ENCODE results near the gene RPL22L1.
"Not testable (repeated sequence)": the region's sequence is repeated elsewhere in the genome, so short reads cannot be mapped to it uniquely, and the experiment has no call there.

RPL22L1 gene

GRCh38 chr3:170897199-170897598 is 27.2 kb upstream of the RPL22L1 start:
- Mint-ChIP-seq H3K27ac (peak overlapping the region; percentile 26), H3K9me3 (peaks cover 4 to 11% of the 10 kb centered on the region in 2 donors), H3K36me3 (peaks cover 24 to 25% of the 10 kb centered on the region in 2 donors)
- not testable (repeated sequence) for ATAC-seq (replicated peaks); H3K27me3 Mint-ChIP-seq; DNase-seq; H3K4me3 Mint-ChIP-seq; H3K4me1 Mint-ChIP-seq

GRCh38 chr3:170896781-170897180 is 26.8 kb upstream of the RPL22L1 start:
- H3K4me3 Mint-ChIP-seq: no peak overlapping the region
- peaks cover 20 to 22% of the 10 kb centered on the region in 2 donors for H3K36me3 Mint-ChIP-seq
- H3K9me3 Mint-ChIP-seq: peaks cover 4 to 11% of the 10 kb centered on the region in 2 donors
- peaks cover 0 to 6% of the 10 kb centered on the region in 2 donors for H3K4me1 Mint-ChIP-seq
- H3K27ac Mint-ChIP-seq: no peak overlapping the region
- no peaks in the 10 kb centered on the region for H3K27me3 Mint-ChIP-seq
- ATAC-seq (replicated peaks) (no peak), DNase-seq (no peak)

GRCh38 chr3:170896333-170896732 is 26.3 kb upstream of the RPL22L1 start:
- not testable (repeated sequence) for ATAC-seq (replicated peaks); H3K4me3 Mint-ChIP-seq; H3K27ac Mint-ChIP-seq; H3K27me3 Mint-ChIP-seq; H3K4me1 Mint-ChIP-seq; DNase-seq
- H3K9me3 Mint-ChIP-seq: peaks cover 4 to 11% of the 10 kb centered on the region in 2 donors
- peaks cover 18 to 20% of the 10 kb centered on the region in 2 donors for H3K36me3 Mint-ChIP-seq

- H3K4me1 Mint-ChIP-seq: peaks cover 0 to 6% of the 10 kb centered on the region in 2 donors
- H3K36me3 Mint-ChIP-seq: peaks cover 13 to 20% of the 10 kb centered on the region in 2 donors
- peaks cover 4 to 11% of the 10 kb centered on the region in 2 donors for H3K9me3 Mint-ChIP-seq
- DNase-seq: no peak
- no peak overlapping the region for H3K27ac Mint-ChIP-seq
- ATAC-seq (replicated peaks): no peak
- H3K4me3 Mint-ChIP-seq: no peak overlapping the region
- H3K27me3 Mint-ChIP-seq: no peaks in the 10 kb centered on the region
These were observed 23.9 kb upstream of the RPL22L1 start for GRCh38 chr3:170893895-170894294.

GRCh38 chr3:170889630-170890029 is 19.6 kb upstream of the RPL22L1 start:
- Mint-ChIP-seq H3K9me3 (no peaks in the 10 kb centered on the region), H3K36me3 (peaks cover 2 to 3% of the 10 kb centered on the region in 2 donors), H3K27me3 (peaks cover 1 to 5% of the 10 kb centered on the region in 2 donors), H3K4me1 (no peaks in the 10 kb centered on the region), H3K27ac (no peak overlapping the region), H3K4me3 (no peak overlapping the region)
- no peak for ATAC-seq (replicated peaks)
- DNase-seq: no peak

GRCh38 chr3:170889132-170889531 is 19.1 kb upstream of the RPL22L1 start:
- Mint-ChIP-seq H3K27me3 (peaks cover 5 to 6% of the 10 kb centered on the region in 2 donors), H3K36me3 (peaks cover 2 to 3% of the 10 kb centered on the region in 2 donors), H3K27ac (no peak overlapping the region), H3K4me3 (no peak overlapping the region), H3K4me1 (no peaks in the 10 kb centered on the region), H3K9me3 (no peaks in the 10 kb centered on the region)
- no peak for DNase-seq
- no peak for ATAC-seq (replicated peaks)

- not testable (repeated sequence) for H3K27me3 Mint-ChIP-seq; H3K9me3 Mint-ChIP-seq; DNase-seq; H3K4me1 Mint-ChIP-seq; H3K36me3 Mint-ChIP-seq; H3K27ac Mint-ChIP-seq; ATAC-seq (replicated peaks)
- H3K4me3 Mint-ChIP-seq: peak overlapping the region in 1 of 2 donors; percentile 21
These were observed 14.3 kb upstream of the RPL22L1 start for GRCh38 chr3:170884109-170884930.

- not testable (repeated sequence) for H3K27ac Mint-ChIP-seq; H3K4me3 Mint-ChIP-seq; ATAC-seq (replicated peaks); DNase-seq; H3K9me3 Mint-ChIP-seq; H3K36me3 Mint-ChIP-seq; H3K4me1 Mint-ChIP-seq; H3K27me3 Mint-ChIP-seq
These were observed 8.7 kb upstream of the RPL22L1 start for GRCh38 chr3:170878688-170879087.

- not testable (repeated sequence) for H3K4me3 Mint-ChIP-seq; ATAC-seq (replicated peaks); H3K27ac Mint-ChIP-seq; H3K36me3 Mint-ChIP-seq; H3K9me3 Mint-ChIP-seq; H3K4me1 Mint-ChIP-seq; H3K27me3 Mint-ChIP-seq; DNase-seq
These were observed 7.3 kb upstream of the RPL22L1 start for GRCh38 chr3:170877311-170877710.

- H3K36me3 Mint-ChIP-seq: peaks cover 0 to 4% of the 10 kb centered on the region in 2 donors
- no peaks in the 10 kb centered on the region for H3K4me1 Mint-ChIP-seq
- peaks cover 0 to 3% of the 10 kb centered on the region in 2 donors for H3K9me3 Mint-ChIP-seq
- H3K4me3 Mint-ChIP-seq: no peak overlapping the region
- H3K27me3 Mint-ChIP-seq: no peaks in the 10 kb centered on the region
- no peak overlapping the region for H3K27ac Mint-ChIP-seq
- DNase-seq (no peak), ATAC-seq (replicated peaks) (no peak)
These were observed 6.5 kb upstream of the RPL22L1 start for GRCh38 chr3:170876537-170876936.

- peaks cover 3 to 5% of the 10 kb centered on the region in 2 donors for H3K9me3 Mint-ChIP-seq
- no peak for DNase-seq
- H3K27me3 Mint-ChIP-seq: no peaks in the 10 kb centered on the region
- peaks cover 26 to 35% of the 10 kb centered on the region in 2 donors for H3K36me3 Mint-ChIP-seq
- H3K4me1 Mint-ChIP-seq: peaks cover 12 to 24% of the 10 kb centered on the region in 2 donors
- ATAC-seq (replicated peaks): no peak
- peak overlapping the region; percentile 95 to 97 for H3K4me3 Mint-ChIP-seq
- H3K27ac Mint-ChIP-seq: peak overlapping the region; percentile 100
These were observed 780 bp downstream of the RPL22L1 start for GRCh38 chr3:170869239-170869590.

- ATAC-seq (replicated peaks) (no peak), DNase-seq (no peak)
- H3K27me3 Mint-ChIP-seq: no peaks in the 10 kb centered on the region
- H3K27ac Mint-ChIP-seq: peak overlapping the region; percentile 100
- H3K36me3 Mint-ChIP-seq: peaks cover 26 to 35% of the 10 kb centered on the region in 2 donors
- H3K4me1 Mint-ChIP-seq: peaks cover 12 to 24% of the 10 kb centered on the region in 2 donors
- peak overlapping the region; percentile 95 to 97 for H3K4me3 Mint-ChIP-seq
- peaks cover 0 to 5% of the 10 kb centered on the region in 2 donors for H3K9me3 Mint-ChIP-seq
These were observed 1.3 kb downstream of the RPL22L1 start for GRCh38 chr3:170868577-170869238.

GRCh38 chr3:170867143-170867937 is 2.7 kb downstream of the RPL22L1 start:
- H3K36me3 Mint-ChIP-seq: peaks cover 26 to 35% of the 10 kb centered on the region in 2 donors
- peak; percentile 35 to 40 for ATAC-seq (replicated peaks)

GRCh38 chr3:170866499-170866898 is 3.5 kb downstream of the RPL22L1 start:
- no peak for DNase-seq
- H3K36me3 Mint-ChIP-seq: peaks cover 26 to 35% of the 10 kb centered on the region in 2 donors
- no peaks in the 10 kb centered on the region for H3K27me3 Mint-ChIP-seq
- H3K4me1 Mint-ChIP-seq: peaks cover 12 to 24% of the 10 kb centered on the region in 2 donors
- no peak for ATAC-seq (replicated peaks)
- peaks cover 0 to 5% of the 10 kb centered on the region in 2 donors for H3K9me3 Mint-ChIP-seq
- H3K27ac Mint-ChIP-seq: no peak overlapping the region
- H3K4me3 Mint-ChIP-seq: no peak overlapping the region

More at GRCh38 chr3:170867143-170867937, 2.7 kb downstream of the RPL22L1 start:
- peaks cover 0 to 5% of the 10 kb centered on the region in 2 donors for H3K9me3 Mint-ChIP-seq
- H3K4me3 Mint-ChIP-seq: peak overlapping the region; percentile 55 to 62
- peaks cover 12 to 24% of the 10 kb centered on the region in 2 donors for H3K4me1 Mint-ChIP-seq
- DNase-seq: no peak
- H3K27ac Mint-ChIP-seq: peak overlapping the region; percentile 71
- H3K27me3 Mint-ChIP-seq: no peaks in the 10 kb centered on the region

All from stimulated activated naive B cell treated with anti-CD40 and anti-IgM and Interleukin-4, amounts not matched to agents 10 μg/mL and 1 μg/mL and 100 μg/mL, for 72 hours (primary cell).